HPDE6-E6E7 (cell line): ENCODE results near the gene RAD23B.
A peak's percentile ranks its signal among the peaks of the same experiment; 100 is the strongest.

ENCODE experiments used
- DNase-seq: peaks from one replicate; pipeline ENCODE4 v3.0.0; 2011; ENCODE audit warnings: missing footprints; ENCODE audit errors: extremely low spot score

The RAD23B gene

GRCh38 chr9:107335331-107335730 is 52.3 kb downstream of the RAD23B start:
- no peak for DNase-seq

- DNase-seq = peak; percentile 43
These were observed 53.8 kb downstream of the RAD23B start for GRCh38 chr9:107336718-107337360.

GRCh38 chr9:107337676-107338590 is 54.9 kb downstream of the RAD23B start:
- DNase-seq = no peak

GRCh38 chr9:107338911-107339659 is 56.0 kb downstream of the RAD23B start:
- no peak for DNase-seq

GRCh38 chr9:107340920-107341632 is 58.0 kb downstream of the RAD23B start:
- DNase-seq = peak; percentile 72

- no peak for DNase-seq
These were observed 59.5 kb downstream of the RAD23B start for GRCh38 chr9:107342476-107343161.

GRCh38 chr9:107345327-107345726 is 62.2 kb downstream of the RAD23B start:
- DNase-seq = no peak

- no peak for DNase-seq
These were observed 65.8 kb downstream of the RAD23B start for GRCh38 chr9:107348836-107349235.

- DNase-seq = no peak
These were observed 67.4 kb downstream of the RAD23B start for GRCh38 chr9:107350443-107350842.

- DNase-seq = peak; percentile 93
These were observed 68.4 kb downstream of the RAD23B start for GRCh38 chr9:107351382-107352045.

- no peak for DNase-seq
These were observed 72.3 kb downstream of the RAD23B start for GRCh38 chr9:107355394-107355793.

GRCh38 chr9:107358986-107359385 is 75.9 kb downstream of the RAD23B start:
- DNase-seq = no peak

GRCh38 chr9:107360098-107360497 is 77.0 kb downstream of the RAD23B start:
- DNase-seq = no peak

- no peak for DNase-seq
These were observed 78.7 kb downstream of the RAD23B start for GRCh38 chr9:107361816-107362215.

GRCh38 chr9:107363516-107364152 is 80.6 kb downstream of the RAD23B start:
- no peak for DNase-seq

- no peak for DNase-seq
These were observed 84.8 kb downstream of the RAD23B start for GRCh38 chr9:107367727-107368502.

- DNase-seq = no peak
These were observed 85.6 kb downstream of the RAD23B start for GRCh38 chr9:107368696-107369095.

- DNase-seq = no peak
These were observed 90.7 kb downstream of the RAD23B start for GRCh38 chr9:107373809-107374208.

GRCh38 chr9:107375001-107375400 is 91.9 kb downstream of the RAD23B start:
- DNase-seq = no peak
